Panc1 (cell line): ENCODE measurements around the gene PLCL1. TPM values are rescaled to one million over a fixed set of nuclear protein-coding genes. Genes with fewer than 3 reads are reported as not detected.

ENCODE experiments used
- ATAC-seq: fragments of 200-7000 bp; cut with Tn5 transposase; 2 replicates; pipeline ENCODE4 v1.9.1; 2020; ENCODE audit warnings: mild to moderate bottlenecking, moderate library complexity
- BruUV-seq: library from RNA; stranded (reverse); fragments of 400-500 nt; replicated peaks from 2 replicates; lab custom pipeline; 2021; lab: Mats Ljungman, UMichigan
- CTCF ChIA-PET: fragments of 300-600 bp; sonication (Branson Sonifier 250); formaldehyde crosslinking; loops from one replicate; lab custom pipeline; 2022; ENCODE audit warnings: antibody characterized with exemption; lab: Charles Lee
- POLR2A ChIA-PET: fragments of 300-600 bp; sonication (Branson Sonifier 250); formaldehyde crosslinking; loops from one replicate; lab custom pipeline; 2022; ENCODE audit warnings: antibody characterized with exemption; lab: Charles Lee
- DNase-seq: peaks from one replicate; pipeline ENCODE4 v3.0.0-alpha.2; 2010; ENCODE audit warnings: low read depth, low spot score
- H3K27ac ChIP-seq: 2 replicates; pipeline ENCODE4 v1.5.1; 2011; ENCODE audit warnings: mild to moderate bottlenecking, low read length, inconsistent platforms
- H3K27me3 ChIP-seq: fragments of 200-500 bp; sonication (Bioruptor generic); 2 replicates; pipeline ENCODE4 v1.6.0; 2014; ENCODE audit warnings: low read length, inconsistent platforms; ENCODE audit not compliant: control insufficient read depth, insufficient read depth
- H3K36me3 ChIP-seq: fragments of 200-500 bp; sonication (Bioruptor generic); 2 replicates; pipeline ENCODE4 v1.5.1; 2014; ENCODE audit warnings: inconsistent platforms, mild to moderate bottlenecking, low read length, moderate library complexity; ENCODE audit not compliant: control insufficient read depth, insufficient read depth
- H3K4me1 ChIP-seq: 2 replicates; pipeline ENCODE4 v1.5.1; 2011; ENCODE audit warnings: inconsistent platforms, mild to moderate bottlenecking, low read length, moderate library complexity; ENCODE audit not compliant: control insufficient read depth, insufficient read depth
- H3K4me3 ChIP-seq, 2 experiments: 2 replicates each; pipeline ENCODE4 v1.5.1; 2011 to 2012; ENCODE audit warnings: low read depth in 2 of 2, low read length in 2 of 2, mild to moderate bottlenecking in 2 of 2, inconsistent platforms in 1 of 2, moderate library complexity in 1 of 2
- H3K9me3 ChIP-seq: fragments of 200-500 bp; sonication (Bioruptor generic); 2 replicates; pipeline ENCODE4 v1.5.1; 2014; ENCODE audit warnings: low read depth, mild to moderate bottlenecking, inconsistent platforms, low read length, moderate library complexity; ENCODE audit not compliant: control insufficient read depth, insufficient read depth
- CTCF ChIP-seq: fragments of 450-650 bp; IDR thresholded peaks from 2 replicates; pipeline ENCODE4 v1.5.1; 2017; ENCODE audit warnings: mild to moderate bottlenecking
- POLR2AphosphoS5 ChIP-seq: IDR thresholded peaks from 2 replicates; pipeline ENCODE4 v1.6.1; 2012; ENCODE audit warnings: mild to moderate bottlenecking, low read depth, low read length, moderate library complexity
- REST ChIP-seq, 2 experiments: IDR thresholded peaks; 2 replicates each; pipeline ENCODE4 v1.6.1; 2011 to 2012; ENCODE audit warnings: low read depth in 2 of 2, control low read depth in 1 of 2, low read length in 1 of 2, mild to moderate bottlenecking in 1 of 2, moderate library complexity in 1 of 2; ENCODE audit not compliant: insufficient read depth in 1 of 2
- SIN3A ChIP-seq: IDR thresholded peaks from 2 replicates; pipeline ENCODE4 v1.6.1; 2012; ENCODE audit warnings: low read depth, mild to moderate bottlenecking, low read length, moderate library complexity, borderline replicate concordance; ENCODE audit not compliant: insufficient read depth
- TCF7L2 ChIP-seq: IDR thresholded peaks from 2 replicates; pipeline ENCODE4 v1.6.1; 2011; ENCODE audit warnings: mild to moderate bottlenecking, low read depth, low read length, inconsistent platforms
- in situ Hi-C: cut with HindIII; loops from 2 replicates; pipeline ENCODE4 v1.10.0; 2016; ENCODE audit warnings: low sequenced_read_pairs, low pct_unique_long_range_greater_than_20kb
- intact Hi-C: fragments of 100-400 bp; cut with micrococcal nuclease; formaldehyde crosslinking; loops from one replicate; pipeline ENCODE4 v1.10.0; 2022; ENCODE audit not compliant: unreplicated experiment
- total RNA-seq: library from RNA; stranded (reverse); gene quantifications from one replicate; pipeline ENCODE4 v1.2.1, GENCODE V29; 2021; ENCODE audit not compliant: unreplicated experiment

PLCL1 gene
- total RNA-seq, 1 experiment from 2014 or later, result not detected

- H3K27me3 ChIP-seq, result peaks cover 3% of the 10 kb centered on the region; the same call in 1 of the 2 replicates
- in situ Hi-C loops, result no loop called here
- ChIA-PET CTCF (no interaction called here), POLR2A (no interaction called here)
- no peaks in the 10 kb centered on the region for H3K36me3 ChIP-seq
- BruUV-seq, result no TSS peak
- H3K9me3 ChIP-seq, result no peaks in the 10 kb centered on the region
- DNase-seq, result no peak
- intact Hi-C loops, result no loop called here
- H3K27ac ChIP-seq, result no peak overlapping the region
- no peak overlapping the region for H3K4me3 ChIP-seq
- H3K4me1 ChIP-seq, result no peaks in the 10 kb centered on the region
- no peak for ATAC-seq
- no peak for TF ChIP-seq POLR2AphosphoS5
- no peak for TF ChIP-seq REST (IDR thresholded peaks at IDR 0.05; ENCODE audit: insufficient read depth in 1 of 2, low read depth in 2 of 2, low read length in 1 of 2)
- TF ChIP-seq TCF7L2, result no peak
- TF ChIP-seq SIN3A, result no peak
- no peak for TF ChIP-seq CTCF
Observed at GRCh38 chr2:197943731-197944130, 139.3 kb downstream of the PLCL1 start.

GRCh38 chr2:197944416-197945096 lies 140.2 kb downstream of the PLCL1 start:
- H3K4me3 ChIP-seq, result no peak overlapping the region
- DNase-seq (no peak), ATAC-seq (no peak)
- no TSS peak for BruUV-seq
- in situ Hi-C loops, result no loop called here
- TF ChIP-seq CTCF, result no peak
- no peak for TF ChIP-seq POLR2AphosphoS5
- TF ChIP-seq TCF7L2, result no peak
- TF ChIP-seq SIN3A, result no peak
- TF ChIP-seq REST (IDR thresholded peaks at IDR 0.05; ENCODE audit: insufficient read depth in 1 of 2, low read depth in 2 of 2, low read length in 1 of 2), result no peak
- no peaks in the 10 kb centered on the region for H3K9me3 ChIP-seq
- H3K27me3 ChIP-seq, result peaks cover 3% of the 10 kb centered on the region; the same call in 1 of the 2 replicates
- H3K27ac ChIP-seq, result no peak overlapping the region
- POLR2A ChIA-PET, result no interaction called here
- H3K36me3 ChIP-seq, result no peaks in the 10 kb centered on the region
- intact Hi-C loops, result no loop called here
- CTCF ChIA-PET, result no interaction called here
- H3K4me1 ChIP-seq, result no peaks in the 10 kb centered on the region
